Naive thymus-derived CD4-positive, alpha-beta T cell (primary cell): Measurements from ENCODE around the gene MOCOS. TPM values are rescaled to one million over a fixed set of nuclear protein-coding genes. Genes with fewer than 3 reads are reported as not detected.

Experiments used
- ATAC-seq: fragments of 150-1000 bp; cut with Tn5 transposase; 2 replicates; pipeline ENCODE4 v1.10.0; 2021; ENCODE audit warnings: mild to moderate bottlenecking, moderate library complexity
- CTCF ChIA-PET: fragments of 350-600 bp; sonication (Branson Sonifier 250); formaldehyde crosslinking; loops from one replicate; lab custom pipeline; 2021; ENCODE audit warnings: antibody characterized with exemption; lab: Charles Lee
- POLR2A ChIA-PET: fragments of 350-600 bp; sonication (Branson Sonifier 250); formaldehyde crosslinking; loops from one replicate; lab custom pipeline; 2021; ENCODE audit warnings: antibody characterized with exemption, inconsistent platforms; lab: Charles Lee
- DNase-seq, 9 donors: peaks; one replicate each; pipeline versions ENCODE4 v3.0.0 to v3.0.0-alpha.2; 2020 to 2022; ENCODE audit warnings: mixed read lengths in 1 of 9
- H3K27ac ChIP-seq: one replicate; pipeline ENCODE4 v1.7.0; 2013; ENCODE audit warnings: mild to moderate bottlenecking, low read depth, low read length, moderate library complexity
- H3K27me3 ChIP-seq, 2 donors: one replicate each; pipeline ENCODE4 v1.7.0; 2013; ENCODE audit warnings: low read length in 2 of 2, mild to moderate bottlenecking in 2 of 2, moderate library complexity in 2 of 2; ENCODE audit not compliant: control insufficient read depth in 2 of 2, insufficient read depth in 2 of 2
- H3K36me3 ChIP-seq, 3 experiments: 1 replicate in 2 of 3; 2 replicates in 1 of 3; pipeline ENCODE4 v1.7.0; 2013; ENCODE audit warnings: low read length in 3 of 3, mild to moderate bottlenecking in 3 of 3, moderate library complexity in 1 of 3; ENCODE audit not compliant: insufficient read depth in 3 of 3, control insufficient read depth in 2 of 3
- H3K4me1 ChIP-seq, 2 donors: one replicate each; pipeline ENCODE4 v1.7.0; 2013; ENCODE audit warnings: low read length in 2 of 2, mild to moderate bottlenecking in 2 of 2, moderate library complexity in 1 of 2; ENCODE audit not compliant: control insufficient read depth in 2 of 2, insufficient read depth in 2 of 2
- H3K4me3 ChIP-seq: 2 replicates; pipeline ENCODE4 v1.7.0; 2013; ENCODE audit warnings: mild to moderate bottlenecking, low read length
- H3K9me3 ChIP-seq, 3 experiments: 1 replicate in 2 of 3; 2 replicates in 1 of 3; pipeline ENCODE4 v1.7.0; 2013; ENCODE audit warnings: low read length in 3 of 3; ENCODE audit not compliant: control insufficient read depth in 2 of 3
- H3K27ac Mint-ChIP-seq, 9 donors: one replicate each; pipeline ENCODE4 v1.8.0; 2020 to 2022; ENCODE audit warnings: mixed read lengths in 9 of 9, mild to moderate bottlenecking in 8 of 9, moderate library complexity in 5 of 9, inconsistent platforms in 2 of 9
- H3K27me3 Mint-ChIP-seq, 5 donors: one replicate each; pipeline ENCODE4 v1.8.0; 2021 to 2022; ENCODE audit warnings: mixed read lengths in 5 of 5, mild to moderate bottlenecking in 1 of 5
- H3K36me3 Mint-ChIP-seq, 5 donors: one replicate each; pipeline ENCODE4 v1.8.0; 2020 to 2022; ENCODE audit warnings: mixed read lengths in 5 of 5, mild to moderate bottlenecking in 3 of 5, inconsistent platforms in 1 of 5
- H3K4me1 Mint-ChIP-seq, 7 donors: one replicate each; pipeline ENCODE4 v1.8.0; 2020 to 2022; ENCODE audit warnings: mixed read lengths in 7 of 7, mild to moderate bottlenecking in 3 of 7, inconsistent platforms in 1 of 7
- H3K4me3 Mint-ChIP-seq, 10 donors: one replicate each; pipeline ENCODE4 v1.8.0; 2020 to 2022; ENCODE audit warnings: mild to moderate bottlenecking in 10 of 10, mixed read lengths in 10 of 10, moderate library complexity in 6 of 10, inconsistent platforms in 2 of 10
- H3K9me3 Mint-ChIP-seq, 11 donors: one replicate each; pipeline ENCODE4 v1.8.0; 2020 to 2022; ENCODE audit warnings: mixed read lengths in 11 of 11, mild to moderate bottlenecking in 4 of 11, inconsistent platforms in 1 of 11, moderate library complexity in 1 of 11
- intact Hi-C, 2 donors: fragments of 100-400 bp; cut with micrococcal nuclease; formaldehyde crosslinking; loops; one replicate each; pipeline ENCODE4 v1.15.1; 2023
- polyA plus RNA-seq, 2 donors: library from polyadenylated mRNA; unstranded; fragments of 300-500 nt; fragmentation: Illumina TruSeq; gene quantifications; one replicate each; pipeline ENCODE4 v1.2.3, GENCODE V29; 2021
- total RNA-seq, 6 experiments: library from RNA in 5 of 6; stranded (reverse) in 5 of 6; gene quantifications; 1 replicate in 5 of 6; 2 replicates in 1 of 6; pipeline ENCODE4 v1.2.3 and lab custom pipeline; 2021 to 2026

The MOCOS gene
- total and polyA plus RNA-seq, 7 experiments from 2014 or later = 0.05 TPM; not detected in 6

DNA sequence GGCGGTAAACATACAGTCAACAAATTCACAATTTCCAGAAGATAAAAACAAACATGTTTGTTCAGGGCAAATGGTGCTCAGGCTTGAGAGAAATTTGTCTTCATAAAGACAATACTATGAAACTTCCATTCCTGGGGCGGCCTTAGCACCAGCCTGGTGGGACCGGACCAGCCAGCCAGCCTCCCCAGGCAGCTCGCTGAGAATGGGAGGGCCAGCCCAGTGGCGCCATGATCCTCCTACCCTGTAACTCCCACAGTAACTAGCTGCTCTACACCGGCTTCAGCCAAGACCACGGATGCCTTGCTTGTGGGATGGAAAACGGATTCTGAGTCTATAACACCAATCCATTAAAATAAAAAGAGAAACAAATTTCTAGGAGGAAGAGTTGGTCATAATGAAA lies 86.0 kb downstream of the MOCOS start:
- H3K36me3 Mint-ChIP-seq = no peaks in the 10 kb centered on the region
- H3K36me3 ChIP-seq = no peaks in the 10 kb centered on the region
- intact Hi-C loops = no loop called here
- ChIA-PET CTCF (interaction anchor here (1.3 kb wide), 1 partner anchor 12 kb away, joined by 3 read pairs; no protein-coding TSS in a partner anchor), POLR2A (no interaction called here)
- no peaks in the 10 kb centered on the region for H3K4me1 ChIP-seq
- no peak overlapping the region for H3K27ac ChIP-seq
- H3K4me1 Mint-ChIP-seq = no peaks in the 10 kb centered on the region
- H3K27me3 Mint-ChIP-seq = peaks cover 13 to 28% (median 18%) of the 10 kb centered on the region in 5 donors
- no peak for DNase-seq
- no peaks in the 10 kb centered on the region for H3K27me3 ChIP-seq
- no peaks in the 10 kb centered on the region for H3K9me3 ChIP-seq
- H3K27ac Mint-ChIP-seq = no peak overlapping the region
- no peaks in the 10 kb centered on the region for H3K9me3 Mint-ChIP-seq
- ATAC-seq = no peak
- H3K4me3 ChIP-seq = no peak overlapping the region
- H3K4me3 Mint-ChIP-seq = no peak overlapping the region

DNA sequence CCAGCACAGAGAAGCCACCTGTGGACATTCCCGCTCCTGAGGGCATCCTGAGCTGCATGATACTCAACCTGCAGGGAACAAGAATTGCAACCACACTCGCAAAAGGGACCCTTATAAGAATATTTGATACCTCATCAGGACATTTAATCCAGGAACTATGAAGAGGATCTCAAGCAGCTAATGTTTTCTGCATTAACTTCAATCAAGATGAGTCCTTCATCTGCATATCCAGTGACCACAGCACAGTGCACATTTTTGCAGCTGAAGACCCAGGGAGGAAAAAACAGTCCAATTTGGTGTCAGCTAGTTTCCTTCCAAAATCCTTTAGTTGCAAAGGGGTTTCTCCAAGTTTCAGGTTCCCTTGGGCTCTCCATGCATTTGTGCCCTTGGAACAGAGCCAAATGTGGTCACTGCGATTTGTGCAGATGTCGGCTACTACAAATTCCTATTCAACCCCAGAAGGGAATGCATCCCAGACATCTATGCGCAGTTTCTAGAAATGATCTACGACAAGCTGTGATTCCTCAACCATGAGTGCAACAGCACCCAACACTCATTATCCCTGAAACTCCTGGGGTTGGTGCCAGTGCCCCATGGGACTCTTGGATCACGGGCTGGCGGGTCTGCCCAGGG lies 86.9 kb downstream of the MOCOS start:
- no peak overlapping the region for H3K4me3 ChIP-seq
- no peak overlapping the region for H3K27ac ChIP-seq
- POLR2A ChIA-PET = no interaction called here
- H3K27ac Mint-ChIP-seq = no peak overlapping the region
- no peaks in the 10 kb centered on the region for H3K4me1 Mint-ChIP-seq
- H3K27me3 ChIP-seq = no peaks in the 10 kb centered on the region
- no peaks in the 10 kb centered on the region for H3K9me3 Mint-ChIP-seq
- no peak for ATAC-seq
- H3K4me1 ChIP-seq = no peaks in the 10 kb centered on the region
- H3K36me3 ChIP-seq = no peaks in the 10 kb centered on the region
- no peaks in the 10 kb centered on the region for H3K36me3 Mint-ChIP-seq
- no peaks in the 10 kb centered on the region for H3K9me3 ChIP-seq
- H3K27me3 Mint-ChIP-seq = peaks cover 14 to 32% (median 18%) of the 10 kb centered on the region in 5 donors
- H3K4me3 Mint-ChIP-seq = no peak overlapping the region
- DNase-seq = no peak
- CTCF ChIA-PET = interaction anchor here (1.3 kb wide), 1 partner anchor 11 kb away, joined by 3 read pairs; no protein-coding TSS in a partner anchor
- intact Hi-C loops = no loop called here

DNA sequence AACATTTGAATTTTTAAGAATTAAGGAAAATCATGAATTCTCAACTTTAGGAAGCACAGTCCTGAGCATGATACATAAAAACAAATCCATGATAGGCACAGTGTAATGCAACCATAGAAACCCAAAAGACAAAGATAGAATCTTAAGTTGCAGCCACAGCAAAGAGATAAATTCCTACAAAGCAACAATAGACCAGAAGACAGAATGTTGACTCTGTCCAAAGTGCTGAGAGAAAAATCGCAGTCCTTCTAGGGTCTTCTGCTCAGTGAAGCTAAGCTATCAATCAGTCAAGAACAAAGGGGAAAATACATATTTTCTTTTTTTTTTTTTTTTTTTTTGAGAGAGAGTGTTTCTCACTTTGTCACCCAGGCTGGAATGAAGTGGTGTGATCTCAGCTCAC lies 88.3 kb downstream of the MOCOS start:
- Histone ChIP-seq H3K36me3 (no peaks in the 10 kb centered on the region), H3K9me3 (no peaks in the 10 kb centered on the region), H3K27ac (no peak overlapping the region), H3K27me3 (no peaks in the 10 kb centered on the region), H3K4me3 (no peak overlapping the region), H3K4me1 (no peaks in the 10 kb centered on the region)
- intact Hi-C loops = no loop called here
- POLR2A ChIA-PET = no interaction called here
- Mint-ChIP-seq H3K9me3 (no peaks in the 10 kb centered on the region), H3K36me3 (no peaks in the 10 kb centered on the region), H3K27me3 (peaks cover 16 to 42% (median 23%) of the 10 kb centered on the region in 5 donors), H3K27ac (no peak overlapping the region), H3K4me1 (no peaks in the 10 kb centered on the region), H3K4me3 (no peak overlapping the region)
- ATAC-seq (no peak), DNase-seq (no peak)
- CTCF ChIA-PET = interaction anchor here (0.6 to 2.0 kb wide), 2 partner anchors 9 to 176 kb away, joined by 3 to 4 read pairs; no protein-coding TSS in a partner anchor

DNA sequence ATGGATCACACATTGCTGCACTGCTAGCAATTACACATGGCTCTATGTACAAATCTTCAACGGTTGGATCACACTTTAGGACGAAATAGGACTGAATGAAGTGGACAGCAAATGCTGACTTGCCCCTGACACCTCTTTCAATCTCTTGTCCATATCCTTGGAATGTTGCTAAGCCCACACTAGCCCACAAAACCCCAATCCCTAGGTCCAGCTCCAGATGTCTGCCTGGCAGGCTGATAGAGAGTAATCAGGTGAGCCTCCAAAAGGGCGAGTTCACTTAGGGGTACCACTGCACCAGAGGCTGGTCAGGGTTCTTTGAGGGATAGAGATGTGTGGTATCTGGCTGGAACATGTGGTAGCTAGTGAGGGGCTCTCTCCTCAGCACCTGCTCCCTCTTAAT lies 91.7 kb downstream of the MOCOS start:
- Histone ChIP-seq H3K9me3 (no peaks in the 10 kb centered on the region), H3K27me3 (no peaks in the 10 kb centered on the region), H3K4me3 (no peak overlapping the region), H3K4me1 (no peaks in the 10 kb centered on the region), H3K27ac (no peak overlapping the region), H3K36me3 (no peaks in the 10 kb centered on the region)
- CTCF ChIA-PET = interaction anchor here (1.2 kb wide), 1 partner anchor 261 kb away, joined by 3 read pairs; no protein-coding TSS in a partner anchor
- no peak overlapping the region for H3K27ac Mint-ChIP-seq
- no peaks in the 10 kb centered on the region for H3K4me1 Mint-ChIP-seq
- intact Hi-C loops = no loop called here
- no peak overlapping the region for H3K4me3 Mint-ChIP-seq
- ATAC-seq (no peak), DNase-seq (no peak)
- H3K36me3 Mint-ChIP-seq = no peaks in the 10 kb centered on the region
- no peaks in the 10 kb centered on the region for H3K9me3 Mint-ChIP-seq
- POLR2A ChIA-PET = no interaction called here
- H3K27me3 Mint-ChIP-seq = peaks cover 19 to 59% (median 27%) of the 10 kb centered on the region in 5 donors

DNA sequence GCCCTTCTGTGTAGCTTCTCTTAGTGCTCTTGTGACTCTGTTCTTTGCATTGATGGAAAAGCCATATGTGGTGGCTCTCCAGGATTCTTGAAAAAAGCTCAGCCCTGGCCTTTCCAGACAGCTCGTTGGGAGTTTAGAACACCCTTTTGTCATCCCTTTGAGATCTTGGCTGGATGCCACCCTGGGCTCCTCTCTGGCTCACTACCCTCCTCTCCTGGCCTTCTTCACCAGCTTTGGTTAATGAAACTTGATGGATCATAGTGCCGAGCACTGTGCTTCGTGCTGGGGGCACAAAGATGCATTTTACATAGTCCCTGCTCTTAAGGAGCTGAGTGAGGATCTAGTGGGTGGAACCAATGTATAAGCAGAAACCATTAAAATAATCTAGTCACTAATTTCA lies 94.6 kb downstream of the MOCOS start:
- Histone ChIP-seq H3K36me3 (no peaks in the 10 kb centered on the region), H3K9me3 (no peaks in the 10 kb centered on the region), H3K27ac (no peak overlapping the region), H3K27me3 (no peaks in the 10 kb centered on the region), H3K4me1 (no peaks in the 10 kb centered on the region), H3K4me3 (no peak overlapping the region)
- ATAC-seq (no peak), DNase-seq (no peak)
- intact Hi-C loops = loop anchor here (5.0 to 10.0 kb wide), 3 partner anchors 95 to 1050 kb away; partner anchors contain the start of gene MOCOS (in 1 of the 2)
- Mint-ChIP-seq H3K4me3 (no peak overlapping the region), H3K27ac (no peak overlapping the region), H3K4me1 (peaks cover 0 to 4% (median 0%) of the 10 kb centered on the region in 7 donors), H3K9me3 (no peaks in the 10 kb centered on the region), H3K36me3 (no peaks in the 10 kb centered on the region), H3K27me3 (peaks cover 18 to 51% (median 30%) of the 10 kb centered on the region in 5 donors)
- ChIA-PET CTCF (interaction anchor here (0.8 to 6.6 kb wide), 7 partner anchors 10 to 526 kb away, joined by 3 to 83 read pairs (median 5); no protein-coding TSS in a partner anchor), POLR2A (no interaction called here)

DNA sequence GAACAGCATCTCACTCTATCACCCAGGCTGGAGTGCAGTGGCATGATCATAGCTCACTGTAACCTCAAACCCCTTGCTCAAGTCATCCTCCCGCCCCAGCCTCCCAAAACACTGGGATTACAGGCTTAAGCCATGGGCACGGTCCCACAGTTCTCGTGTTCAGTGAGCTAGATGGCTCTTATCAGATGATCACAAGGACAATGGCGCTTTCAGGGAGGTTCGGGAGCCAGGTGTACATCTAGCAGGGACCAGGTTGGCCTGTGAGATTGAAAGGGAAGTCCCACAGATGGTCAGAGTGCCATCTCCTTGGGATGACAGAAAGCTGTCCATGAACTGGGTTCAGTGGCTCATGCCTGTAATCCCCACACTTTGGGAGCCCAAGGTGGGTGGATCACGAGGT lies 96.2 kb downstream of the MOCOS start:
- Histone ChIP-seq H3K27ac (no peak overlapping the region), H3K36me3 (no peaks in the 10 kb centered on the region), H3K27me3 (no peaks in the 10 kb centered on the region), H3K9me3 (no peaks in the 10 kb centered on the region), H3K4me3 (no peak overlapping the region), H3K4me1 (no peaks in the 10 kb centered on the region)
- Mint-ChIP-seq H3K9me3 (peaks cover 0 to 3% (median 0%) of the 10 kb centered on the region in 11 donors), H3K36me3 (no peaks in the 10 kb centered on the region), H3K4me1 (peaks cover 0 to 4% (median 0%) of the 10 kb centered on the region in 7 donors), H3K4me3 (no peak overlapping the region), H3K27me3 (peaks cover 25 to 57% (median 32%) of the 10 kb centered on the region in 5 donors), H3K27ac (no peak overlapping the region)
- DNase-seq (no peak), ATAC-seq (no peak)
- ChIA-PET CTCF (interaction anchor here (0.8 to 6.6 kb wide), 4 partner anchors 186 to 527 kb away, joined by 3 to 83 read pairs (median 27); no protein-coding TSS in a partner anchor), POLR2A (no interaction called here)
- intact Hi-C loops = loop anchor here (5.0 to 10.0 kb wide), 3 partner anchors 96 to 1051 kb away; partner anchors contain the start of gene MOCOS (in 1 of the 2)
